Fibroblast of peridontal ligament (primary cell): ENCODE measurements around the gene OR4Q2.
"Not testable (repeated sequence)": the region's sequence is repeated elsewhere in the genome, so short reads cannot be mapped to it uniquely, and the experiment has no call there.

ENCODE experiments used
- DNase-seq: peaks from one replicate; pipeline ENCODE4 v3.0.0-alpha.2; 2010; ENCODE audit errors: extremely low read depth

OR4Q2 gene

DNA sequence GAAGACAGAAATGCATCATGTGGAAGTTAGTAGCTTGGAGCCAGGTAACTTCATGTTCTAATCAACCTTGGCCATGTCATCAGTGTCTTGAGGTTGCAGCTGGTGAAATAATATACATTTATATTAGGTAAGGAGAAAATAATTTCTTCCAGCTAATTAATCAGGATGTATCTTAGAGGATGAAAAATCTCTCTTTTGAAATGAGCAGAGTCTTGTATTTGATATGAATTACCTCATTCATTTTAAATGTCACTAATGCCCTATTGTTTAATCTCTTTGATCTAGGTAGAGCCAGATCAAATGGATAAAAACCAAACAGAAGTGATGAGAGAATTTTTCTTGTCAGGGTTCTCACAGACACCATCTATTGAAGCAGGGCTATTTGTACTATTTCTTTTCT lies at the start of gene OR4Q2:
OR4Q2 (plus strand) TSS at position 301 of the 400 bp plus-strand sequence.
- no peak for DNase-seq

DNA sequence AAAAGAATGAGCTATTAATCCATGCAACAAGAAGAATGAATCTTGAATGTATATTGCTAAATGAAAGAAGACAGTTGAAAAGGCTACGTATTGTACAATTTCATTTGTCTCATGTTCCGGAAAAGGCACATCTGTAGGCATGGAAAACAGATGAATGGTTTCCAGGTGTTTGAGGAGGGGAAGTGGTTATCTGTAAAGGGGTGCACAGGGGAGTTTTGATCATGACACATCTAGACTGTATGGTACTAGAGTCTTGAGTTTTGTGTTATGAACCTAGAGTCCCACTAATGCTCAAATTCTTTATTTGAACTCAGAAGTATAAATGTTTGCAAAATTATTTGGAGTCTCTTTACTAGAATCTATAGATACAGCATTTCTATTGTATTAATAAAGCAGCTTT lies 32.2 kb upstream of the OR4Q2 start:
- not testable (repeated sequence) for DNase-seq

DNA sequence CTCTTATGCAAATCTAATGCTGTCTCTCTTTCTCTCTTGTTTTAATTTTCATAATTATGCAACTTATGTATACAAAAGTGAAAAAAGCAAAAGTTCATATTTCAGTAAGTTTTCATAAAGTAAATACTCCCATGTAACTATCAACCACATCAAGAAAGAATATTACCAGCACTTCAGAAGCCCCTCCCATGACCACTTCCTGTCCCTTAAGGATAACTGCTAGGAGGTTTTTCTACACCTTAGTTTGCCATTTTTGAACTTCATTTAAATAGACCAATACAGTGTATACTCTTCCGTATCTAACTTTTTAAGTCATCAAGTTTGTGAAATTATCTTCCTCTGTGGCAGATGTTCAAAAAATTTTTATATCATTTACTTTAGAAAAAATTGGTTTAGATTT lies 27.1 kb upstream of the OR4Q2 start:
- DNase-seq, result no peak

DNA sequence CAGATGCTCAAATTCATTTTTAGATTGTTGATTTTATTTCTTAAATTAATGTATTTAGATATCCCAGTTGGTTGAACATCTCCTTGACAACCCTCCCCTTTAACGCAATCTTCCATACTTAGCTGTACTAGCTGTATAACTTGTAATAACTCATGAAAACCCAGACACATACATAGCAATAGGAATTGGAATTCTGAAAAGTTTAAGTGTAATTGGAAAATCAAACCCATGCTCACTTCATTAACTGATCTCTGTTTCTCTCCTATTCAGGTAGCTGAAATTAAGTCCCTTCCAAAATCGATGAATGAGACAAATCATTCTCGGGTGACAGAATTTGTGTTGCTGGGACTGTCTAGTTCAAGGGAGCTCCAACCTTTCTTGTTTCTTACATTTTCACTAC lies 26.7 kb upstream of the OR4Q2 start, which contains the start of gene OR4K15:
OR4K15 (plus strand) TSS at position 301 of the 400 bp plus-strand sequence; CDS start at position 301, 0 bp downstream.
- no peak for DNase-seq

DNA sequence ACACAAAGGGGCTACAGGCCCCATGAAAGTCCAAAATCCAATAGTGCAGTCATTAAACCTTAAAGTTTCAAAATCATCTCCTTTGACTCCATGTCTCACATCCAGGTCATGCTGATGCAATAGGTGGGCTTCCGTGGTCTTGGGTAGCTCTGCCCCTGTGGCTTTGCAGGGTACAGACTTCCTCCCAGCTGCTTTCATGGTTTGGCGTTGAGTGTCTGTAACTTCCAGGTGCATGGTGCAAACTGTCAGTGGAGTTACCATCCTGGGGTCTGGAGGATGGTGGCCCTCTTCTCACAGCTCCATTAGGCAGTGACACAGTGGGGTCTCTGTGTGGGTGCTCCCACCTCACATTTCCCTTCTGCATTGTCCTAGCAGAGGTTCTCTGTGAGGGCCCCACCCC lies 8.5 kb upstream of the OR4Q2 start:
- DNase-seq, result no peak

DNA sequence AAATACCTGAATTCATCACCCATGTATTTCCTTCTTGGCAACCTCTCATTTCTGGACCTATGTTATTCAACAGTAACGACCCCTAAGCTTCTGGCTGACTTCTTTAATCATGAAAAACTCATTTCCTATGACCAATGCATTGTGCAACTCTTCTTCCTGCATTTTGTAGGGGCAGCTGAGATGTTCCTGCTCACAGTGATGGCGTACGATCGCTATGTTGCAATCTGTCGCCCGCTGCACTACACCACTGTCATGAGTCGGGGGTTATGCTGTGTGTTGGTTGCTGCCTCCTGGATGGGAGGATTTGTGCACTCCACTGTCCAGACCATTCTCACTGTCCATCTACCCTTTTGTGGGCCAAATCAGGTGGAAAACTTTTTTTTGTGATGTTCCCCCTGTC lies 356 bp downstream of the OR4Q2 start:
- DNase-seq, result no peak

DNA sequence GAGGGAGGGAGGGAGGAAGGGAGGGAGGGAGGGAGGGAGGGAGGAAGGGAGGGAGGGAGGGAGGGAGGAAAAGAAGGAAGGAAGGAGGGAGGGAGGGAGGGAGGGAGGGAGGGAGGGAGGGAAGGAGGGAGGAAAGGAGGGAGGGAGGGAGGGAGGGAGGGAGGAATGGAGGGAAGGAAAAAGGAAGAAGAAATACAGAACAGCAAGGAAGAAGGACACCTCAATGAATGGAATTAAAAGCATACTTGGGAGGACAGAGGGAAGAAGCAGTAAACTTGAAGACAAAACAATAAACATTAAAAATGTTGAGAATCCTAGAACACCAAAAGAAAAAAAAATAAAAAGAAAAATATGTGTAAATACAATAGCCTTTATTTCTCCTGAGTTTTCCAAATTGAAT lies 6.2 kb downstream of the OR4Q2 start:
- DNase-seq, result no peak

DNA sequence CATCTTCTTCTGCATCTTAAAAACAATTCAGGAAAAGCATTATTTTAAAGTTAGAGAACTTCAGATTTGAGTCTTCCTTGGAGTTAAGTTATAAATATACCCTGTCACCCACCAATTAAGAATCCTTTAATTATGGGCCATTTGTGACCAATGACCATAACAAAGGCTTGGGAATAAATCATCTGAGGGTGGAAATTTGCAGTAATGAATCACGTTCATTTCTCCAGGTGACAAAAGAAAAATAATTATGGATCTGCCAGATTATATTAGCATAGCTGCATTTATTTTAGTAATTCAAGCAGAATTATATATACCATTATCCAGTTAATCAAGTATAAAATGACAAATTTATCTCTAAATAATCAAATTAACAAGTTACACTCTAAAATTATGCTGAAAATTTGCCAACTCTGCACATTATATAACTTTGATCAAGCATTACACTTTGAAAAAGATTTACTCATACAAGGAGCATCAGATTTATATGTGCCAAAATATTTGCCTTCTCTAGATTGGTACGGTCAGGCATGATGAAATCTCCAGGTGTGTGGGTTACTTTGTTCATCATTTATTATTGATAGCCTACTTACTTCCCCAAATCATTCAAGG lies 17.4 kb downstream of the OR4Q2 start, which contains the start of gene OR4K14:
OR4K14 (minus strand) TSS at position 51 of the 609 bp plus-strand sequence. CDS start 4,114 bp downstream, outside the sequence.
- no peak for DNase-seq

DNA sequence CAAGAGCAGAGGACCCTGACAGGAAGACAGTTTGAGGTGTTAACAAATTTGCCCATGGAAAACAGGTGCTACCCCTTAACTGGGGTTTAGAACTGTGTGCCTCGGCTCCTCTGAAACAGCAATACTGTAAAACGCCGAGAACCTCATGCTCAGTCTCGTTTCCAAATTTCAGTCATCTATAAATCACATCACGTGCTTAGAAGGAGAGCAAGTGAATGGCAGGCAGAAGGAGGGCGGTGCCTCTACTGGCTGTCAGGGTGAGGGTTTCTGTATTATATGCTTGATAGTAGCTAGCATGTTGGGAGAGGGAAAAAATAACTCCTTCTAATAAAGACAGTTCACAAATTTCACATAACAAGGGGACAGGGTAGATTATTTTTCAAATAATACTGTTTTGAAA lies 29.1 kb downstream of the OR4Q2 start:
- DNase-seq, result no peak

DNA sequence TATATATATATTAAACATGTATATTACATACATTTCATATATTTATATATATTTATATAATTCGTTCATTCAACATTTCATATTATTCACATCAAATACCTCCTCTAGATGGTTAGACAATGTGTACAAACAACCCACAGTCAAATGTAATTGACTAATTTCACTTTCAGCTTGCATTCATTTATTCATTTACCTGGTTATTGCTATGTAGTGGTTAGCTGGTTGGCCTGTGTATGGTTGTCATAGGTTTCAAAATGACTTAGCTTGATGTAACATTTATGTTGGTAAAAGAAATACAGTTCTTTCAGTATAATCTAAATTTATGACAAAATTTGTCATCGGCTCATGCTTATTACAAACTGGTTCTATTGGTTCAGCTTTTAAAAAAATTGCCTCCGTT lies 33.5 kb downstream of the OR4Q2 start:
- DNase-seq, result no peak

DNA sequence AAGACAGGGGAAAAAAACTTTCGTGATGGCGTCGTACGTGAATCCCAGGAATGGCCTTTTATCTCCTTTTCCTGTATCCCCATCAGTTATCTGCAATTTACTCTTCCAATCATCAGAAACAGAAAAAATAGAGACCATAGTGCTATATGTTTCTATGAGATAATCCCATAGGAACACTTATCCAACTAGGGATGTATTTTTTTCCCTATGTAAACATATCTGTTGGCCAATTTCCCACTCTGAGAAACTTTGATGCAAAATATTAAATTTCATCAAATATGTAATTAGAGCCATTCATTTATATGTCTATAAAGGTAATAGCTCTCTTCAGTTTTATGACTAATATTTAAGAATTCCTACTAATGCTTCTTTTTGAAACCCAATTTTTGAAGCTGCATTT lies 34.0 kb downstream of the OR4Q2 start, which contains the start of gene OR4K13:
OR4K13 (minus strand) TSS at position 101 of the 400 bp plus-strand sequence. CDS start 1,280 bp downstream, outside the sequence.
- DNase-seq, result no peak

DNA sequence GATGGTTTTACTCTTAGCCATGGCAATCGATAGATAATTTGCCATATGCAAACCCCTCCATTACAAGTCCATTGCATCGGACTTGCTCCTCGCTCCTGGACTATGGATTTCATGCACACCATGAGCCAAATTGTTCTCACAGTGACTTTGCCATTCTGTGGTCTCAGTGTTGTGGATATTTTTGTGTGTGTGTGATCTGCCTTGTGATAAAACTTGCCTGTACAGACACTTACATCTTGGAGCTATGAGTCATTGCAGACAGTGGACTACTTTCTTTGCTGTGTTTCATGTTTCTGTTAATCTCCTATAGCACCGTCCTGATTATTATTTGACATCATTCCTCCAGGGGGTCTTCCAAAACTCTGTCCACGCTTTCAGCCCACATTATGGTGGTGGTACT lies 42.3 kb downstream of the OR4Q2 start:
- DNase-seq, result no peak

DNA sequence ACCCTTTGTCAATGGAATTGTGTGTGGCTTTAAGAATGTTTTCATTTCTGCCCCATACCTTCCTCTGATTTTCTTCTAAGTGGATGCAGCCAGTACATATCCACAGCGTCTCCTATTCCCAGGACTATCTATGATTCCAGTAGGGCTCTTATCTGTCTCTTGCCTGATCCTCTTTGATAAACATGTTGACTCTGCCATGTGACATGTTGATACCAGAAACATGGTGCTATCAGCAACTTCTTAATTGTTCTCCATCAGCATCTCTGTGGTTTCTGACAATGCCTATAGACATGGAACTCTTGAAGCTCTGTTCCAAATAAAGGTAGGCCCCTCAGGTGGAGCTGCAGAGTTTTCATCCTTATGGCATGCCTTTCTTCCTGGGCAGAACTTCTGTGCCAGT lies 46.2 kb downstream of the OR4Q2 start:
- no peak for DNase-seq
